NCI-H1105 treated with DMSO at 0.1 percent for 48 hours (cell line): ENCODE data around the gene TFF3.

Experiments used
- DNase-seq: peaks from one replicate; lab custom pipeline; 2025; lab: John Stamatoyannopoulos, UW

The TFF3 gene

DNA sequence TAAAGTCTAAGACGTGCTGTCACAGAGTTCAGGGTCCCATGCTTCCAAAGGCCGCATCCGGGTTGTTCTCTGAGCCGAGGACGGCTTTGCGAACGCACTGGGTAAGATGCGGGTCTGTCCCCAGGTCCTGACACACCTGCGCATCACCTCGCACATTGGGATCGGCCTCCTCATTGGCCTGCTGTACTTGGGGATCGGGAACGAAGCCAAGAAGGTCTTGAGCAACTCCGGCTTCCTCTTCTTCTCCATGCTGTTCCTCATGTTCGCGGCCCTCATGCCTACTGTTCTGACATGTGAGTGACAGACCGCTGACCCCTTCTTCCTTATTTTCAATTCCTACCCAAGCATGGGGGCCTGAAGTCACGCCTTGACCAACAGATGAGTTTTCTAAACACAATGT, 25.3 kb downstream of the TFF3 start:
- DNase-seq, result no peak

DNA sequence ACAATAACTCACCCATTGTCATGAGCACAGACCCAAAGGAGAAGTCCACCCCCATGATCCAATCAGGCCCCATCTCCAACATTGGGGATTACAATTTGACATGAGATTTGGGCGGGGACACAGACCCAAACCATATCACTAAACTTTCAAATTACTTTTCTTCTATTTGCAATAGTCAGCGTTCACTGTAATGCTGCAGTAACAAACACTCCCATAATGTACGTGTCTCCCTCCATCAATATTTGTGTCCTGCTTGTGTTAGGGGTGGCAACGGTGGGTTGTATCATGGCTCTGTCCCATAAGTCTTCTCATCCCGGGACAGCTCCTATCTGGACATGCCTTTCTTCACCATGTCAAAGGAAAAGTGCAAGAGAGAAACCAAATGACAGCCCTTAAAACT, 26.2 kb downstream of the TFF3 start:
- DNase-seq, result no peak

DNA sequence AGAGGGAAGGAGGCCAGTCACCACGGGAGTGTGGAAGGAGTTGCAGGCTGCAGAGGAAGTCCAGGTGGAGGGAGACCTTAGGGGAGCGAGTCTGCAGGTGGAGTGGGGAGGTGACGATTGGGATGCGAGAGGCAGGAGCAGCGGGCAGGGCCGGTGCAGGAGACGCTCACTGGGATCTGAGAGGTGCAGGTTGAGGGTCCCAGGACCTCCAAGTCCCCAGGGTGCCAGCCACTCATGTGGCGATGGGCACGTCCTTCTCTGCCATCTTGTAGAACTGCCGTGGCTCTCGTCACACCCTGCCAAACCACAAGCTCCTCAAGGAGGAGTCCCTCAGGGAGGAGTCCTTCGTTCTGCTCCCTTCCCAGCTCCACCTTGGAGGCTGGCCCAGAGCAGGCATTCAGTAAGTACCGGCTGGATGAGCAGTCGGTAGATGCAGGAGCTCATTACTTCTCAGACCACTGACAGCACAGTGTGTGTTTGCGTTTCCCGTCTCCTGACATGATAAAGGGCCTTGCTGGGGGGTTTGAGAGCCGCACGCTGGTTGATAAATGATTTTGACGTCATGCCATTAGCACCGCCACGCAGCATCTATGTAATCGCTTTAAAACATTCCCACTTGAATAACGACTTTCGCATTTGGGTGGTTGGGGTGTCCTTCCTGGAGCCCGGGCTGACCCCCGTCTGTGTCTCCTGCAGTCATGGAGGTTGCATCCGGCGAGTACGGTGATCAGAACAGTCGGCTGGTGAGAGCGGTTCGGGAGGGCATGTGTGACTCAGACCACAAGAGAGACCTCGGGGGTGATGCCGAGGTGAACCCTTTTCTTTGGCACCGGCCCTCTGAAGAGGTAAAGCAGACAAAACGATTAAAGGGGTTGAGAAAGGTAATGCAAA, 27.8 kb downstream of the TFF3 start:
- no peak for DNase-seq

DNA sequence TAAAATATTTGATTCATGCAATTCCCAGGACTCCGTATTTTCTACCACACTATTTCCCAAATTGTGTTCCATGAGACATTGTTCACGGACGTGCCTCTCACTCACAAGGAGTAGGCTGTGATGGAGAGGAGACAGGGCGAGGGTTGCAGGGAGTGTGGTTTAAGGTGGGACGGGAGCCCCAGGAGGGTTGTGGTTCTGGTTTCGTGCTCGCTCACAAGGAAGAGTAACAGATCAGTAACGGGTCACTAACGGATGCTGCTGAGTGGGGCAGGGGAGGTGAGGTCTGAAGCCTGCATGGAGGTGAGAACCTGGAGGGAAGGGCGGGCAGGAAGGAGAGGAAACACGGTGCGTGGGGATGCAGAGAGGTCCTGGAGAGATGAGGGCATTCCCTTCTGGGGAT, 28.8 kb downstream of the TFF3 start:
- DNase-seq, result no peak

DNA sequence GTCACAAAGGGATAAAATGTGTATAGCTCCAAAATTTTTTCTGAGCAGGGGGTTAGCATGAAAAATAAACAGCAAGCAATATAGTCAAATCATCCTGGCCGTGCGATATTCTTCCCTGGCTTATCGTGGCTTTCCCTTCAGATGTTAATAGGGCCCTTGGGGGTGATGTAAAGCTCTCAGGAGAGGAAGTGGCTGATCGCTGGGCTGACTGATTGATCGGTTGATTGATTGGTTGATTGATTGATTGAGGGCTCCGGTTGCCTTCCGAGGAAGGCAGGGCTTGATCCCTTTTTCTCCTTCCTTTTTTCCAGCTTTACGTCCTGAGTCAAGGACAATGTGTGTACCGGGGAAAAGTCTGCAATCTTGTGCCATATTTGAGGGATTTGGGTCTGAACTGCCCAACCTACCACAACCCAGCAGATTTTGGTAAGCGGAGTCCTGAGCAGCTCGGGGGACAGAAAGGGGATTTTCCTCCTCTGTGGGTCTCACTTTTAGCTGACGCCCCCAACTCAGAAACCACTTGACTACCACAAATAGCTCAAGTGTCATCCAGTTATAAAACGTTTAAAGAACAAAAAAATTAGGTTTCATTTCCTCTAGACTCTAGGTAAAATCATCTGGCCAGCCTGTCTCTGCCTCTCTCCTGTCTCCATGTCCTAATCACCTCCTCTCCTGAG, 29.5 kb downstream of the TFF3 start:
- no peak for DNase-seq

DNA sequence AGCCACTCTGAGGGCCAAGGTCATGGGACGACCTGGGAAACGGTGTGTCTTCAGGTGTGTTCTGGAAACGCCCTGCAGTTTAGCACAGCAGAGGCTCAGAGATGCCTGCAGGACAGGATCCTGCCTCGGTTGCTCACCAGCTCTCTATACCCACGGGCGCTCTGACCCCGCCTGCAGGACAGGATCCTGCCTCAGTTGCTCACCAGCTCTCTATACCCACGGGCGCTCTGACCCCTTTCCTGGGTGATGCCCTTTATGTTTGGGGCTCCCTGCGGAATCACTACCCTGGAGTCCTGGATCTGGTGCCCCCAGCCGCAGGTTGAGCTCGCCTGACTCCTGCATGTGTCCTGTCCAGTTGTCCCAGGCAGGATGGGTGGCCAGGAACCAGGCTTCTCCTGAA, 32.5 kb downstream of the TFF3 start:
- DNase-seq, result no peak

DNA sequence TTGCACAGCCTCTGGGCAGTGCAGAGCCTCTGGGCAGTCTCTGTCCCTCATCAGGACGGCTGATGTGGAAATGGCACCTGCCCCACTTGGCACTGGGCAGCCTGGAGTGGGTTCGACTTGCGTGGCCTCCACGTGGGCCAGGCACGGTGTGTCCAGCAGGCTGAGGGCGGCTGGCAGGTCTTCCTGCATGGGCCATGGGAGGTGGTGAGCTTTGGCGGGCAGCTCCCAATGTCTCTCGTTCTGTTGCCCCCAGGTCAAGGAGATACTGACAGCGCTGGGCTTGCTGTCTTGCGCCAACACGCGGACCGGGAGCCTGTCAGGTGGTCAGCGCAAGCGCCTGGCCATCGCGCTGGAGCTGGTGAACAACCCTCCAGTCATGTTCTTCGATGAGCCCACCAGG, 33.2 kb downstream of the TFF3 start:
- DNase-seq, result no peak

DNA sequence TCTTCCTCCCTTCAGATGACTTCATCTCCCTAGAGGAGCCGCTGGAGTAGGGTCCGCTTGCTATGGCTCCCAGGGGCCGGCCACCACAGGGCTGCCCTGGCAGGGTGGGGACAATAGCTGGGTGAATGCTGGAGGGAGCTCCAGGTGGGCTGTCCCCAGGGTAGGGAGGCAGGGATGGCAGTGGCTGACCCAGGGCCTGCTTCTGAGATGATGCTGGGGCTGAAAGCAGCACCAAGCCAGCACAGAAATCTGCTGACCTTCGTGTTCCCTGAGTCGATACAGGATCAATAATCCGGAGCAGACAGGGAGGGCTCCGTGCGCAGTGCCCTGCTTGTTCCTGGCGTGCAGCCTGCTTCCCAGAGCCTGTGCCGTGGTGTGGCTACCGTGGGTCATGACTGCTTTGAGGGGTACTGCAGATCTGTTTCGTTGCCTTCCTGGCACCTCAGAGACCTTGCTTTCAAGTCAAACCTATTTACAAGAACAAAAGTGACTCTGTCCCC, 34.0 kb downstream of the TFF3 start:
- DNase-seq, result no peak

DNA sequence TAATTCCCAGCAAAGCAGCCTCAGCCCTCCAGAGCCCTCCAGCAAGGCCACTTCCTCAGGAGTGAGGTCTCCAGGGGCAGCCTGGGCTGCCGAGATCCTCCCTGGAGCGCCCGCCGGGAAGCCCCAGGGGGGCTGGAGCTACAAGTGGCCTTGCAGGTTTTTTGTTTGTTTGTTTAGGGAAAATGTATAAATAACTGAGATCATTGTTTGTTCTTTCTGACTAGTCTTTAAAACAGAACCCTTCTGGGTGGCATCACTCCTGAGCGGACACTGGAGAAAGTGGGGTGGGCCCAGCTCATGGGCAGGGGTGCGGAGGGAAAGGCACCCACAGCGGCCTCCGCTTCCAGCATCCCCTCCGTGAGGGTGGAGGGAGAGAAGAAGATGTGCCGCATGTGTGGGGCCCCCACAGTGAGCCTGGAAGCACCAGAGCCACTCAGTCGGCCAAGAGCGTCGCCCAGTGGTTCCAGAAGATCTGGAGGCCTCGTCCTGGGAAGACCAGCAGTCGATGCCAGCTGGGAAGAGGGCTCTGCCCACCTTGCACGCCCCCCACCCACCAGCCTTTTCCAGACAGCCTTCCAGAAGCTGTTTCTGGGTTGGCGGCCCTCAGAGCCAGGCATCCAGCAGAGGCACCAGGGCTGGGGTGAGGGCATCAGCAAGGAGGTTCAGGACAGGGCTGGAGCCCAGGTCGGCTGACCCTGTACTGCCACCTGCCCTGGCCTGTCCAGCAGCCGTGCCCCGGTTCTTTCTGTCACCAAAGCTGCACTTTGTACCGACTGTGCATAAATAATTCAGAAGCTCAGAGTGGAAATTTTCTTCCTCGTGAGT, 34.6 kb downstream of the TFF3 start:
- no peak for DNase-seq

DNA sequence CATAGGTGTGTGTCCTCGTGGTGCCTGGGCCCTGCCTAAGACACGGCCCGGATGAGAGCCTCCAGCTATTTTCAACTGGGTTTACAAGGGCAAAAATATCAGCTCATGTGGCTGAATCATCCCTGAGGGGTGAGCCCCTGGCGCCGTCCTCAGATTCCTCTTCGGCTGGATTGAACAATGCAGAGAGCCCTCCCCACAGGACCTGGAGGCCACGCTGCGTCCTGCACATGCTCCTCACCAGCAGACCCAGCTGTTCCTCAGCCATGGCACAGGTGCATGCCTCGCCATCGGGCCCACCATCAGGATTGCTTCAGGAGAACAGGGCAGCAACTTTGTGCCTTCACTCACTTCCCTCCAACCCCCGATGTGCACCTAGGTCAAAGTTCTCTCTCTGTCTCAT, 35.3 kb downstream of the TFF3 start:
- DNase-seq, result no peak

DNA sequence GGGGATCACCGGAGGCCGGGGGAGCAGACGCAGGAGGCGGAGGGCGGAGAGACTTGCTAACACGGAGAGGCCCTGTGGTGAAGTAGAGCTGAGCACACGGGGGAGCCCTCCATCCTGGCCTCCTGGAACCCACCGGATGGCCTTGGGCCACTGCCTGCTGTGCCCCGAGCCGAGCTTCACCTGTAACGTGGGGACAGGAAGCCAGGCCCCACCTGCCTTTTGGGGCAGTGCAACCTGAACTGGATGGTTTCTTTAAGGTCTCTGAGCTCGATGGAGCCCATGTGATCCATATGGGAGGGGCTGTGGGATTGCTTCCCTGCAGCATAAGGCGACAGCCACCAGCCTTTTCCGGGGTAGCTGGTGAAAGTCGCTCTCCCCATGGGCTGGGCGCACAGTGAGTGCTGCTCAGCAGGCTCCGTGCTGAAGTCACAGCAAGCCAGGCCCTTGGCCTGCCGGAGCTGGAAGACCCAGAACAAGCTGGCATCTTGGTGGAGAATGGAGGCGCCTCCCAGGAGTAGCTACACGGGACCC, 35.8 kb downstream of the TFF3 start:
- DNase-seq, result no peak

DNA sequence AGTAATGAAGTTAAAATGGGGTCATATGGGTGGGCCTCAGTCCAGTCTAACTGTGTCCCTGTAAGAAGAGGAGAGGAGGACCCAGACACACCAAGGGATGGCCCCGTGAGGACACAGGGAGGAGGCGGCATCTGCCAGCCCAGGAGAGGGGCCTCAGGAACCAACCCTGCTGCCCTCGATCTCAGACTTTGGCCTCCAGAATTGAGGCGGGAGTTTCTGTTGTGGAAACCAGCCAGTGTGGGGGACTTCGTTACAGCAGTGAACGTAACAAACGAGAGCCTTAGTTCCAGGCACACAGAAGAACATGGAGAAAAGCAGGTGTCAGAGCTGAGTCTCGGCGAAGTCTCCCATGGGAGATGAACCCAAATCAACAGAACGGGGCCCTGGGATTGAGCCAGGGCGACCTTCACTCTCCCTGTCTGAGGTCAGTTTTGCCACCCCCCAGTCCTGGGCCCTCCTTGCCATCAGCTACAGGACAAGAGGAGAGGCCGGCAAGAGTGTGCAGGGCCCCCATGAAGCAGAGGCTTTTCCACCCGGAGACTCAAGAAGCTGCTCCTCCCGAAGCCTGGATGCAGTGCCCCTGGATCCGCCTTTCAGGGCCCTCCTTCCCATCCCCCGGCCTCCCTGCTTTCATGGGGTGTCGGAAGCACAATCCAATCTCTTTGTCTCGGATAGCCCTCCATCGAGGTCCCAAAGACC, 36.6 kb downstream of the TFF3 start:
- DNase-seq, result no peak

DNA sequence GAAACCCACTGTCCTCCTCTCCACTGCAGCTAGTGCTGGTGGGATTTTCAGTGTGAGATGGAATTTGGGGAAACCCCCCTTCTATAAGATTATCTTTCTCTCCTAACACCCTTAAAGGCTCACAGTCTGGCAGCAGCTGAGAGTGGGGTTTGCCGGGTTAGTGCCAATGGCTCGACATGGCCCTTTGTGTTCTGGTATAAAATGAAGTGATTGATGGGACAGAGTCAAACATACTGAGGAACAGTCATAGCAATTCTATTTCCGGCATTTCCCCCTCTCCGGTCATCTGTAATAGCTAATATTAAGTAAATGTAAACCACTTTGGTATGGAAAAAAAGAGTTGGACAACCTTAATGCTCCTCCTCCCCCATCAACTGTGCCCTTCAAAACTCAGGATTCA, 37.6 kb downstream of the TFF3 start:
- DNase-seq, result no peak

DNA sequence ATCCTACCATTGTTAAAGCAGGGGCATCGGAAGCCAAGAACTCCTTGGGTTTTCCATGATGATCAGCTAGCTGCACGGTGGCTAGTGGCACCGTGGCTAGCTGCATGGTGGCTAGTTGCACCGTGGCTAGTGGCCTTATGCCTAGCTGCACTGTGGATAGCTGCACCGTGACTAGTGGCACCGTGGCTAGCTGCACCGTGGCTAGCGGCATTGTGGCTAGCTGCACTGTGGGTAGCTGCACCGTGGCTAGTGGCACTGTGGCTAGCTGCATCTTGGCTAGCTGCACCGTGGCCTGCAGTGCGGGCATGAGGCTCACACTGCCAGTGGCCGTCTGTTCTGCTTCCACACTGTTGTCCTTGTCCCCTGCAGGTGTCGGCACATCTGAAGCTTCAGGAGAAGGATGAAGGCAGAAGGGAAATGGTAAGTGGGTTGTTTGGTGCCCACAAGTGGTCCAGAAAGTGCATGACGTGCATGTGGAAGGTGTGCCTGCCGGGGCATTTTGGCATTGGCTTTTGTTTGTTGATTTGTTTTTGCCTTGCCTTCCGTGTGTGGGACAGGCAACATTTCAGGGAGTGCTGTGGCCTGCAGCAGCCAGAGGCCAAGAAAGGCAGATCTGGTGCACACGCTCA, 38.6 kb downstream of the TFF3 start:
- no peak for DNase-seq

DNA sequence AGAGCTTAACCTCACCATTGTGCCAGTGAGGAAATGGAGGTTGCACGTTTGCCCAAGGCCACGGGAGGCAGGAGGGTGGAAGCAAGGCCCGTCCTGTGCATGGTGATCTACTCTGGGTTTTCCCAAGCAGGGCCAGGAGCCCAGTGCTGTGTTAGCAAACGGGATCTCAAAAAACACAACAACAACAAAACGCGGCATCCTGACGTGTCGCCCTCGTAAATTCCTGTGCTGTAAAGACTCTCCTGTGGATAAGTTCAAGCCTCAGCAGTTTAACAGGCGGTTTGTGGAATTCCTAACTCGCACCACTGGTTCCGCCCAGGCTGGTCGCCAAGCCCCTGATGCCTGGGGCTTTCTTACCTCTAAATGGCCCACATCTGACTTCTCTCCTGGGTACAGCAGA, 39.1 kb downstream of the TFF3 start:
- no peak for DNase-seq

DNA sequence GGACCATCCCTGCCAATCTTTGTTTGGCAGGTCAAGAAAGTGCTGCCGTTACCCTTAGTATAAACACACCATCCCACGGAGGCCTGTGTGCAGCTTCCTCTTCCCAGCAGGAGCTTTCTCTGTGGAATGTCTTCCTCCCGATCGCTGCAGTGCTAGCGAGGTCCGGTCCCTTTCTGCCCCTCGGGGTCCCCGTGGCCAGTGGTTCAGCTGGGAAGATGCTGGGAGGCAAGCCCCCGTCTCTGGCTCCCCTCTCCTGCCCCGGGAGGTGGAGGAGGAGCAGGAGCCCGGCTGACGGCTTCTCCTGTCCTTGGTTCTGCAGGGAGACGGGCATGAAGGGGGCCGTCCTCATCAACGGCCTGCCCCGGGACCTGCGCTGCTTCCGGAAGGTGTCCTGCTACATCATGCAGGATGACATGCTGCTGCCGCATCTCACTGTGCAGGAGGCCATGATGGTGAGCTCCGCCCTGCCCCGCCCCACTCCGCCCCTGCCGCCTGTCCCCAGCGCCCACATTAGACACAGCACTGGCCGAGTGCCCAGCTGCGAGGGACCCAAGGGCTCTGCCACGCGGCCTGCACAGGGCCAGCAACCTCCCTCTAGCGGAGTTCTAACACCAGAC, 42.1 kb downstream of the TFF3 start:
- DNase-seq, result no peak

DNA sequence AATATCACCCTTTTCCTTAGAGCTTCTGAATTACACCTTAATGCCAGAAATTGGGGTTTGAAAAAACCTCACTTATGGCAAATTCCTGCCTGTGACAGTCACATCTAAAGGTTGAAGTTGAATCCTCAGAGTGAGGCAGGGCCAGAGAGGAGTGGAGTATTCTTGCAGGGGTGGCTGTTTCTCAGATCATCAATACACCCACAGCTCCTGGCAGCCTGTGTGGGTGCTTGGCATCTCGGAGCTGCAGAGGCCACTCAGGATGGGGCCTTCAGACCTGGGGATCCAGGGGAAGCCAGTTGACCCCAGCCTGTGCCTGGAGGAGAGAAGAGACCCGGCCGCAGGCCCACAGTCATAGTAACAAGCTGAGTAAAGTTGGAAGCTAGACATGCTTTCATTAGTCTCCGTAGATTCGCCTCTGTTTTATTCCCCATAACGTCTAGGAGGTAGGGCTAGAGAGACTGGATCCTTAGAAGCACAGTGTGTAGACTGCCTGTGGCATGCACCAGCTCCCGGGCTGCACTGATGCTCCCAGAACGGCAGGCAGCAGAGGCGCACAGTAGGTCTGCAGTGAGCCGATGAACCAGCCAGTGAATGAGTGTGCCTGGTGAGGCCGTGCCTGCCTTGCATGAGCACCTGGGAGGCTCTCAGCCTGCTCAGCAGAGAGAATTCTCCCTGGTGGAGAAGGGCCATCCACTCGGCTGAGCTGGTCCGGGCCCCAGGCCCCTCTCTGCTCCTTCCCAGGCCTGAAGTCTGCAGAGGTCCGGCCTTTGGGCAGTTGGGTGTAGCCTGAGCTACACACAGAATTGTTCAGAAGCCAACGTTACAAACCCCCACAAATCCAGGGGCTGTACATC, 42.9 kb downstream of the TFF3 start:
- no peak for DNase-seq

DNA sequence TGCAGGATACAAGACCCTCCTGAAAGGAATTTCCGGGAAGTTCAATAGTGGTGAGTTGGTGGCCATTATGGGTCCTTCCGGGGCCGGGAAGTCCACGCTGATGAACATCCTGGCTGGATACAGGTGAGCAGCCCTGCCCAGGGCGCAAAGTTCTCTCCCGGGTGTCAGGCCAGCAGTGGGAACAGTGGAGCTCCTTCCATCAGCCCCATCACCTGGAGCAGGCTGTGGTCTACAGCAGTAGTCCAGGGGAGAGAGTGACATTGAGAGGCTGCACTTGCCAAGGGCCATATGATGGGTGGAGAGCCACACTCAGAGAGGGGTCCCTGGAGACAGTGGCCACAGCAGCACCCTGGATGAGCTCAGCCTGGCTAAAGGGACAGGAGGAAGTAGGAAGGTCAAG, 44.1 kb downstream of the TFF3 start:
- DNase-seq, result no peak

DNA sequence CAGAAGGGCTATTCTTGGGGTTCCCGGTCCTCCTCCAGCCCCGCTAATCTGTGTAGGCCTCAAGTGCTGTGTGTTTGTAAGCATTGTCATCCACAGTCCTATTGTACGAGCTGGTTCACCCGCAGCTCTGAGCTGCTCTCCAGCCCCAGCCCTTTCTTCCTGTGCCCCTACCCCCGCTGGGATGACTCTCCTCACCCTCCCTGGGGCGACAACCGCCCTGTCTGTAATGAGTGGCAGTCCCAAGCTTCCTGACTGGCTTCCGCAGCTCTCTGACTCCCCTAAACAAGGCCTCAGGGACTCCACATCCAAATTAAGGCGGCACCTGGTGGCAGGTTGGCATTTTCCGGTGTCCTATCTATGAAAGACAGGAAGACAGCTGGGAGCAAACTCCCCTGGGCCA, 45.8 kb downstream of the TFF3 start:
- no peak for DNase-seq
